ENCODE measurements around the gene COL1A1.

The COL1A1 gene

GRCh38 chr17:50213026-50214022 is 11.9 kb upstream of the COL1A1 start:
- DNase-seq (ENCODE audit: low spot score) = no peak

- DNase-seq (ENCODE audit: low spot score) = no peak
These were observed 10.9 kb upstream of the COL1A1 start for GRCh38 chr17:50212121-50212843.

DNA sequence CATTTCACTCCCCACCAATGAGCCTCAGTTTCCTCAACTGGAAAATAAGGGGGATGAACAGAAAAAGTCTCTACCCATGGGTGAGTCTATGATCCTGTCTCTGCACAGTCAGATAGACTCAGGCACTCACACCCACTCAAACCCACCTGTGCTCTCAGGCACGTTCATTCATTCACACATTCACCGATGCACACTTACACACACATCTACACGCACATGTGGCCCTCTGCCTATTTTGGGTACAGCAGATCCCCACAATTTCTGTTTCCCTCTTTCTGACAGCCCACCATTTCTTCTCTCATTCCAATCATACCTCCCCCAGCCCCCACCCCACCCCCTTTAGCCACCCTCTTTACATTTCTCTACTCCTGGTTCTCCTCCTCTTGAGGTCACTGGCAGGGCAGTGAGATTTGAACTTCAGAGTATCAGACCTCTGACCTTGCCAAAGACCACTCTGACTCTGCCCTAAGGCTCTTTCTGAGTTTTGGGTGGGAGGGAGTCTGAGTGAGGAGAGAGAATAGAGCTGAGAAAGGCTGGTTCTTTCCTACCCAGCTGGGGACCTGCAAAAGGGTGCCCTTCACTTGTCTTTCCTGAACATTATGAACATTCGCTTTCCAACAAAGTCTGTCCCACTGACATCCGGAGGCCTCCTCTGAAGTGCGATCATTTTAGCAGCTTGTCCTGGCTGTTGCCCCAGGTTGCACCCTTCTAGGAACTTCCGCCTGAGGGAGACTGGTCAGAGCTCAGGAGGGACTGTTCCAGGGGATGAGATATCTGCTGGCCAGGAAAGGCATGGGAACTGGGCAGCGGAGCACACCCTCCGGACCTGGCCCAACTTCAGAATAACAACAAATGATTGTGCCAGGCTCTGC is 10.1 kb upstream of the COL1A1 start:
- no peak for DNase-seq (ENCODE audit: low spot score)

DNA sequence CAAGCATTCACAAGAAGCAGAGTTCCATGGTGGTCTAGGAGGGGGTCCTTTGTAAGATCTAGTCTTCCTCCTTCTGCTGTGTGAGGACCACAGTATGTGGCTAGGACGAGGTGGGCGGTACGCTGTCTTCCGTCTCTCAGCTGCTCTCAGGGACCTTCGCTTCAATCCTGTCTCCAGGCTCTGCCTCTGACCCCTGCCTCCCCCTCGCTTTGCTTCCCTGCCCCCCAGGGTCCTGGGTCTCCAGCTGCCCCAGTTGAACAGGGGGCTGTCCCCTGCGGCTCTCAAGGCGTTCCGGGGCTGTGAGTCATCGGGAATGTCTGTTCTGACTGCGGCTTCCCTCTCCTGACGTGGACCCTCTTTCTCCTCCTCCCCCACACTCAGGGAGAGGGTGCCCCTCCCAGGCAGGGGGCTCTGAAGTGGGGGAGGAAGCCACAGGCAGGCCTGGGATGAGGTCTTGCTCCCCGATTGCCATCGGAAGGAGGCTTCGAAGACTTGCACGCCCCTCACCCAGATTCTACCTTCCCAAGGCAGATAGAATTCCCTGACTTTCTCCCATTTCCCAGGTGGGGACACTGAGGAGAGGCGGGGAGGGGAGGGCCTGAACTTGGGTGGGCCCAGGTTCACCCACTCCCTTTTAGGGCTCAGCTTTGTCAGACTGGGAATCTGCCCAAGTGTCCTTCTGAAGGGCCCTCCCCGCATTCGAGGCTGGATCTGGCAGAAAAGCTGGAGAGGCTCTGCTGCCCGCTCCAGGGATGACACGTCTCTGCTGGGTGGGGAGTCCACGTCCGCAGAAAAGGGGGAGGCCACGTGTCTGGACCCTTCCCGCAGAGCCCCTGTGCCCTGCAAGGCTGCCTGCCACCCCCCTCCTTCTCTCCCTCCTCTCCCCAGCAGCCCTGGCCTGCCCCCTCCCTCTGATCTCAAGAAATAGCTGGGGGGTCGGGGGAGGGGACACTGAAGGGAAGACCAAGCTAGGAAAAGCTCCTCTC is 9.1 kb upstream of the COL1A1 start:
- no peak for DNase-seq (ENCODE audit: low spot score)

- DNase-seq (ENCODE audit: low spot score) = no peak
These were observed 8.2 kb upstream of the COL1A1 start for GRCh38 chr17:50209472-50210239.

- DNase-seq (ENCODE audit: low spot score) = no peak
These were observed 7.7 kb upstream of the COL1A1 start for GRCh38 chr17:50209133-50209471.

- DNase-seq (ENCODE audit: low spot score) = no peak
These were observed 7.2 kb upstream of the COL1A1 start for GRCh38 chr17:50208611-50209061.

- no peak for DNase-seq (ENCODE audit: low spot score)
These were observed 6.5 kb upstream of the COL1A1 start for GRCh38 chr17:50207792-50208567.

DNA sequence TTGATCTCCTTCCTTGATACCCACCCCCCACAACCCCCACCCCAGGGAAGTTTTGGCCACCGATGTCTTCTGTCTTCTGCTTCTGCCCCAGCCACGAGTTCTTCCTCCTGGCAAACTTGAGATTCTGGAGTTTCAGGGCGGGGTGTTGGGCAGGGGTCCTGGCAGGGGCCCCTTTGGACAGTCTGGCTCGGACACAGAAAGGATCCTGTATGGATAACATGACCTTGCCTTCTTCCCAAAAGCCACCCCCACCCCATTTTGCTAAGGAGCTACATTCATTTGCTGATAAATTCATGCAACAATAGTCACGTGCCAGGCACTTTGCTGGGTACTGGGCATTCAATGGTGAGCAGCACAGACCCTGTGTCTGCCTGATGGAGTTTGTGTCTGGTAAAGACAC is 5.9 kb upstream of the COL1A1 start:
- no peak for DNase-seq (ENCODE audit: low spot score)

GRCh38 chr17:50206604-50207293 is 5.3 kb upstream of the COL1A1 start:
- DNase-seq (ENCODE audit: low spot score) = no peak

- DNase-seq (ENCODE audit: low spot score) = no peak
These were observed 4.6 kb upstream of the COL1A1 start for GRCh38 chr17:50205963-50206505.

GRCh38 chr17:50205111-50205962 is 3.9 kb upstream of the COL1A1 start:
- no peak for DNase-seq (ENCODE audit: low spot score)

DNA sequence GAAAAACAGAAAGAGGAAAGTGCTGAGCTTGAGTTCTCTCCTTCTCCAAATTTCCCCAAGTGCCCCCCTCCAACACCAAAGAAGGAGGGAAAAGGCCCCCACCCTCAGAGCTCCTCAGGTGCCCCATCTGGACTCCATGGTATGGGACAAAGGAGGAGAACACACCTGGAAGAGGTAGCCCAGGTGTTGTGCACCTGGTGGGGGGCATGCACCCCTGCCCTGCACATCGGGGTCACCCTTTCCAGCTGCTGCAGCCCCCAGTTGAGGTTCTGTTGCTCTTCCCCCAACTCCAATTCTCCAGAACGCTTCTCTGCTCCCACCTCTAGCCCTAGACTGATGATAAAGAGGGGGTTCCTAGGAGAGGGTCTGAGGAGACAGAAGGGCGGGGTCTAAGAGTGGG is 3.0 kb upstream of the COL1A1 start:
- no peak for DNase-seq (ENCODE audit: low spot score)

DNA sequence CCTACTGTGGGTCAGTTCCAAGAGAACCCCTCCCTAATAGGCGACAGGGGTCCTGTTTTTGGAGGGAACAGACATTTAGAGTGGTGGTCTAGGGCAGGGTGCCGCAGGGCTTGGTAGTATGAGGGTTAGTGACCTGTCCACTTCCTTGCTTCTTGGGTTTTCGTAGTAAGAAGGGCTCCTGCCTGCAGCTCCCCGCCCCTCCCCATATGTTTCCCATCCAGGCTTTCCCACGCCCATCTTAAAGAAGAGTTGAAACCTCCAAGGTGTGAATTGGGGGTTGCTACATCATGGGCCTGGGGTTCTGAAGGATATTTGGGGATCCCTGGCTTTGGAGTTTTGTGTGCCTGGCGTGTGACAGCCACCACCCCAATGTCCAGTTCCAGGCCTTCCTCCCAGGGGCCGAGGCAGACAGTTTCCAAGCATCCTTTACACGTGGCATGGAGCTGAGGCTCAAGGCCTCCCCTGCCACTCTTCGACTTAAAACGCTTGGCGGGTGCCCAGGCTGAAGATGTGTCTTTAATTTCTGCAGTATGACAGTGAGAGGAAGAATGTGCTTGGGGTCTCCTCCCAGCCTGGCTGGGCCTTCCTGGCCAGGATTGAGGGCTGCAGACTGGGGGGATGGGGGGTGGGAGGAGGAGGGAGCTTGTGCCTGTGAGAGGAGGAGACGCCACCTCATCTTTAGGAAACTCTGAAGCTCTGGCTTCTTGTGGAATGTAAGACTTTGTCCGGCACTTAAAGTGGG is 2.3 kb upstream of the COL1A1 start:
- DNase-seq (ENCODE audit: low spot score) = no peak

DNA sequence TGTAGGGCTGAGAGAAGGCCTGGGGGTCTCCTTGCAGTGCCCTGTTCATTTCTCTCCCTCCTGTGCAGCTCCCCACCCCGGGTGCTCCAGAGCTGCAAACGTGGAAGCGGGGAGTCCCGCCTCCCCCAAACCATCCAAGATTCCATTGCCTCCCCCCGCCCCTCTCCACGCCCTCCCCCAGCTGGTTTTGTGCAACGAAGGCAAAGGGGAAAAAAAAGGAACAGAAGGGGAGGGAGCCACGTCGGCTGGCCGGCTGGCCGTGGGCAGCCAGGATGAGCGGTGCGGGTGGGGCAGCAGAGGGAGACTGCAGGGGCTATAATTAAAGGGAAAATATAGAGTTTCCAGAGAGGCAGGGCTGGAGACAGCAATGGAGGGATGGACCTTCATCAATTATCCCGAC is 1.7 kb upstream of the COL1A1 start:
- no peak for DNase-seq (ENCODE audit: low spot score)

DNA sequence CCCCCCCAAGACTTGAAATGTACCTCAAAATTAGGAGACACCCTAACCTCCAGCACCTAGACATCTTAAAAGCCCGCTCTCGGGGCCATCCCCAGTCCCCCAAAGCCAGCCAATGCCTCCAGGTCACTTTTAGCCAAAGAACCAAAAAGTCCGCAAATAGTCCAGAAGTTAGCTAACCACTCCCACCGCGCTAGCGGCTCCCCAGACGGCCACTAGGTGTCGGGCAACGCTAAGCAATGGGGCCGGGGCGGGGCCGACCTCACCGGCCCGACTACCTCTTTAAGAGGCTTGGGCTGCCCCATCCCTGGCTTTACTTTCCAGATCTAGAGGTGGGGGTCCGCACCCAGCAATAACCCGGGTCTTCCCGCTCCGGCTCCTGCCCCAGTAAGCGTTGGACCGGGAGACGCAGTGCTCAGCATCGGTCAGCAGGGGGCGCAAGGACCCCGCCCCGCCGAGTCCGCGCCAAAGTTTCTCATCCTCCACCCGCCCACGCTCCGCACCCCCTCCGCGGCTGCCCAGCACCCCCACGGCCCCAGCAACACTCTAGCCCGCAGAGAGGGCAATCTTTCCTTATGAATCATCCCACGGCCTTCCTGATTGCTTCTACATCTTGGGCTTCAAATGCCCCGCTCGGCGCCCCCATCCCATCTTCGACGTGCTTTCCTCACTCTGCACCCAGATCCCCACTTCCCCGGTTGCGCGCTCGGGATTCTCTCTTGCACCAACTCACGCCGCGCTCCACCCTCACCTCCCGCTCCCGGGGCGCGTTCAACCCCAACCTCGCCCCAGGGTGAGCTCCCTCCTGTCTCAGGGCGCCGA is 765 bp downstream of the COL1A1 start:
- peak; percentile 66 for DNase-seq (ENCODE audit: low spot score)
